22Rv1 (cell line): ENCODE data around the gene GOLGA2.

Experiments
- H3K27ac ChIP-seq: fragments of 450-650 bp; 2 replicates; pipeline ENCODE4 v1.5.1; 2017
- ZFX ChIP-seq: fragments of 450-650 bp; IDR thresholded peaks from 2 replicates; pipeline ENCODE4 v1.6.1; 2017; ENCODE audit warnings: antibody characterized with exemption, borderline replicate concordance
- TF ChIP-seq, protein P1 (sequence below): fragments of 450-650 bp; IDR thresholded peaks from 2 replicates; pipeline ENCODE4 v1.5.1; 2017; ENCODE audit warnings: mild to moderate bottlenecking

The GOLGA2 gene

DNA sequence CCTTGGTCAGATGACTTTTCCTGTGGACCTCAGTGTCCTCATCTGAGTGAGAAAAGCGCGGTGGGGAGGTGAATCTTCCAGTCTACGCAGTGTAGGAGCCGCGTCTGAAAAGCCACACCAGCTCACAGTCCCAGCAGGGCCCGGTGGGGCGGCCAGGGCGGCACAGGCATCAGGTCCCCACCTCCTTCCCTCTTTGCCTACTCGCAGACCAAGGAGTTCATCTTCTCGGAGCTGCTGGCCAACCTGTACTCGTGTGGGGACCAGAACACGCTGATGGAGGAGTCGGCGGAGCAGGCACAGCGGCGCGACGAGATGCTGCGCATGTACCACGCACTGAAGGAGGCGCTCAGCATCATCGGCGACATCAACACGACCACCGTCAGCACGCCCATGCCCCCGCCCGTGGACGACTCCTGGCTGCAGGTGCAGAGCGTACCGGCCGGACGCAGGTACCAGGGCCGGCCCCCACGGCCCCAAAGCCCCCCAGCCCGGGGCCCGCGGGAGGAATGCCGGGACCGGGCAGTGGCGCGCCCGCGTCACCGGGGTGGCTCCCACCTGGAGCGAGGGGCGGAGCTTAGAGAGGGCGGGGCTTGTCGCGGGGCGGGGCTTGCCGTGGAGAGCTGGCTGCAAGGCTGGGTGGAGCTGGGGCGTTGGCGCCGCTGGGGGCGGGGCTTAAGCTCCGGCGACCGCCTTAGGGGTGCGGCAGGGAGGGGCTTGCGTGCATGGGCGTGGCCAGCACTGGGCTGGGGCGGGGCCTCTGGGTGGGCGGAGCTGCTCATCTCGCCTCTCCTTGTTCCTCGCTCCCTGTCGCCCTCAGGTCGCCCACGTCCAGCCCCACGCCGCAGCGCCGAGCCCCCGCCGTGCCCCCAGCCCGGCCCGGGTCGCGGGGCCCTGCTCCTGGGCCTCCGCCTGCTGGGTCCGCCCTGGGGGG lies 25.6 kb downstream of the GOLGA2 start:
- no peak overlapping the region for H3K27ac ChIP-seq
- no peak for TF ChIP-seq ZFX
- TF ChIP-seq, protein P1, sequence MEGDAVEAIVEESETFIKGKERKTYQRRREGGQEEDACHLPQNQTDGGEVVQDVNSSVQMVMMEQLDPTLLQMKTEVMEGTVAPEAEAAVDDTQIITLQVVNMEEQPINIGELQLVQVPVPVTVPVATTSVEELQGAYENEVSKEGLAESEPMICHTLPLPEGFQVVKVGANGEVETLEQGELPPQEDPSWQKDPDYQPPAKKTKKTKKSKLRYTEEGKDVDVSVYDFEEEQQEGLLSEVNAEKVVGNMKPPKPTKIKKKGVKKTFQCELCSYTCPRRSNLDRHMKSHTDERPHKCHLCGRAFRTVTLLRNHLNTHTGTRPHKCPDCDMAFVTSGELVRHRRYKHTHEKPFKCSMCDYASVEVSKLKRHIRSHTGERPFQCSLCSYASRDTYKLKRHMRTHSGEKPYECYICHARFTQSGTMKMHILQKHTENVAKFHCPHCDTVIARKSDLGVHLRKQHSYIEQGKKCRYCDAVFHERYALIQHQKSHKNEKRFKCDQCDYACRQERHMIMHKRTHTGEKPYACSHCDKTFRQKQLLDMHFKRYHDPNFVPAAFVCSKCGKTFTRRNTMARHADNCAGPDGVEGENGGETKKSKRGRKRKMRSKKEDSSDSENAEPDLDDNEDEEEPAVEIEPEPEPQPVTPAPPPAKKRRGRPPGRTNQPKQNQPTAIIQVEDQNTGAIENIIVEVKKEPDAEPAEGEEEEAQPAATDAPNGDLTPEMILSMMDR = no peak; the same call in 1 of the 2 replicates

DNA sequence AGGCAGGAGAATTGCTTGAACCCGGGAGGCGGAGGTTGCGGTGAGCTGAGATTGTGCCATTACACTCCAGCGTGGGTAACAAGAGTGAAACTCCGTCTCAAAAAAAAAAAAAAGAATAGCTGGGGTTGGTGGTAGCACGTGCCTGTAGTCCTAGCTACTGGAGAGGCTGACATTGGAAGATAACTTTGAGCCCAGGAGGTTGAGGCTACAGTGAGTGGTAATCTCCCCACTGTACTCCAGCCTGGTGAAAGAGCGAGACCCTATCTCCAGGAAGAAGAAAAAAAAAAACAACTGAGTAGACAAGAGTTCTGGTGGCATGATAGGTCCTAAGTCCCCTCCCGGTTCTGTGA lies 26.3 kb downstream of the GOLGA2 start:
- H3K27ac ChIP-seq = no peak overlapping the region
- TF ChIP-seq, protein P1 = no peak
- no peak for TF ChIP-seq ZFX

DNA sequence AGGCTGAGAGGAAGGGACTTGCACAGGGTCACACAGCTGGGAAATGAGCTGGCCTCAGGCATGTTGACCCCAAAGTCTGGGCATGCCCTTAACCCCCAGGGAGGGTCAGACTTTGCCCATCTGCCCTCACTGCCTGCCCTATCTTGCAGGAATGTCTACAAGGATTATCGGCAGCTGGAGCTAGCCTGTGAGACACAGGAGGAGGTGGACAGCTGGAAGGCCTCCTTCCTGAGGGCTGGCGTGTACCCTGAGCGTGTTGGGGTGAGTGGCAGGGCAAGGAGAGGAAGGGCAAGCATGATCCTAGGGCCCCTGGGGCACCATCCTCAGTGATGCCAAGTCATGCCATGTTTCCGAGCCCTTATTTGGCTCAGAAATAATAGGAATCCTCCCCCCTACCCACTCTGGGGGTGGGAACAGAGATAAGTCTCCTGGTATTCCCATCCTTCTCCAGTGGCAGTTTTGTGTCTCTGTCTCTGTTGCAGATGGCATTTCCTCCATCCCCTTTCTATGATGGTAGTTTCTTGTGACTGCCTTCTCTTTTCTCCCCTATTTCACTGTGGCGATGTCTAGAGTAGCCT lies 28.5 kb downstream of the GOLGA2 start:
- TF ChIP-seq ZFX = no peak
- TF ChIP-seq, protein P1 = no peak
- no peak overlapping the region for H3K27ac ChIP-seq

DNA sequence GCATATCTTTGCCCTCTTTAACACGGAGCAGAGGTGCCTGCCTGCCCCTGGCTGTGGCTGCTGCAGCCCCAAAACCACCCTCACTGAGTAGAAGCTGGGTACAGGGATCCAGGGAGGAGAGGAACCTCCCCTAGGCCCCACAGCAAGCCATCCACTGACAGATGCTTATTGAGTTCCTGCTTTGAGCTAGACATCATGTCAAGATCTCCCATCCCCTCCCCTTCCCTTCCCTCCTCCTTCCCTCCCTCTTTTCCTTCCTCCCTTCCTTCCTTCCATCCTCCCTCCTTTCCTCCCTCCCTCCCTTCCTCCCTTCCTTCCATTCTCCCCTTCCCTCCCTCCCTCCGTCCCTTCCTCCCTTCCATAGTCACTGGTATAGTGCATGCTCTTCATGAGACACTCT lies 29.3 kb downstream of the GOLGA2 start:
- H3K27ac ChIP-seq = no peak overlapping the region
- TF ChIP-seq, protein P1 = no peak
- no peak for TF ChIP-seq ZFX

- no peak for TF ChIP-seq ZFX
- TF ChIP-seq, protein P1 = no peak
- H3K27ac ChIP-seq = no peak overlapping the region
These were observed 30.2 kb downstream of the GOLGA2 start for GRCh38 chr9:128245421-128246151.

DNA sequence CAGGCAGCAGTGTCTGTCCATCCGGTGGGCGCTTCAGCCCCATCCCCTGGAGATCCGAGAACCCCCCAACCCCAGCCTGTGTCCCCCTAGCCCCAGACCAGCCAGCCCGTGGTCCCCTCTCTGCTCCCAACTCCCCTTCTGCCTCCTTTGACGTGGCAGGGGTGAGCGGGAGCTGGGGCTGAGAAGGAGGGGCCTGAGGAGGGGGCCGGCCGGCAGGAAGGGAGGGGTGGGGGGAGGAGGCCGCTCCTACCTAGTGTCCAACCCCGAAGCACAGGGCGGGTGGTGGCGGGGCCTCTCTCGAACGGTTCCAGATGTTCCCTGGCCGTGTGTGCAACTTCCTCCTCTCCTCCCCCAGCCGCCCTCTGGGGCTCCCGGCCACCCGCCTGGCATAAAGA lies 31.0 kb downstream of the GOLGA2 start:
- TF ChIP-seq, protein P1 = no peak
- TF ChIP-seq ZFX = no peak
- H3K27ac ChIP-seq = no peak overlapping the region
